ENCODE measurements around the gene SAMD14. TPM values are rescaled to one million over a fixed set of nuclear protein-coding genes. Genes with fewer than 3 reads are reported as not detected.
A peak's percentile ranks its signal among the peaks of the same experiment; 100 is the strongest.

SAMD14 gene
- polyA plus RNA-seq (ENCODE audit: low read depth in 6 of 6): under 1 TPM in 2 of 6 donors, not detected in 4; 0.11 to 0.31 TPM

GRCh38 chr17:50129728-50130558, at the start of gene SAMD14:
SAMD14 (minus strand) TSS chr17:50130160; CDS start chr17:50124959, 5,201 bp downstream.
- peak within 1 kb of the TSS; percentile 29 to 97 (median 80) for H3K27ac Mint-ChIP-seq
- H3K4me3 Mint-ChIP-seq: peak within 1 kb of the TSS; percentile 78 to 94 (median 86)

GRCh38 chr17:50177983-50178834, 48.2 kb upstream of the SAMD14 start:
- peaks cover 18 to 21% (median 19%) of the 10 kb centered on the region in 3 donors for H3K4me1 Mint-ChIP-seq
- H3K4me3 Mint-ChIP-seq: peak overlapping the region; percentile 17 to 89 (median 62)
- H3K27ac Mint-ChIP-seq: peak overlapping the region in 3 of 6 donors; percentile 6 to 89 (median 65)

More at GRCh38 chr17:50129728-50130558, at the start of gene SAMD14:
- H3K9me3 Mint-ChIP-seq: peaks cover 0 to 2% (median 0%) of the 10 kb centered on the region in 7 donors
- peaks cover 5 to 14% (median 11%) of the 10 kb centered on the region in 3 donors for H3K27me3 Mint-ChIP-seq
- DNase-seq (peak; percentile 36), ATAC-seq (ENCODE audit: low read depth in 2 of 2) (peak; percentile 72 to 73)
- no peaks in the 10 kb centered on the region for H3K36me3 Mint-ChIP-seq
- peaks cover 34 to 44% (median 36%) of the 10 kb centered on the region in 3 donors for H3K4me1 Mint-ChIP-seq

GRCh38 chr17:50177476-50177875, 47.5 kb upstream of the SAMD14 start:
- Mint-ChIP-seq H3K36me3 (no peaks in the 10 kb centered on the region), H3K4me3 (no peak overlapping the region), H3K27ac (peak overlapping the region in 1 of 6 donors; percentile 89), H3K9me3 (no peaks in the 10 kb centered on the region), H3K4me1 (peaks cover 11 to 15% (median 12%) of the 10 kb centered on the region in 3 donors), H3K27me3 (no peaks in the 10 kb centered on the region)
- ATAC-seq (ENCODE audit: low read depth in 2 of 2): no peak
- DNase-seq: no peak

More at GRCh38 chr17:50177983-50178834, 48.2 kb upstream of the SAMD14 start:
- Mint-ChIP-seq H3K9me3 (no peaks in the 10 kb centered on the region), H3K27me3 (no peaks in the 10 kb centered on the region), H3K36me3 (no peaks in the 10 kb centered on the region)
- DNase-seq (peak; percentile 65), ATAC-seq (ENCODE audit: low read depth in 2 of 2) (peak; percentile 95 to 98)

GRCh38 chr17:50176559-50177357, 46.8 kb upstream of the SAMD14 start:
- DNase-seq (no peak), ATAC-seq (ENCODE audit: low read depth in 2 of 2) (no peak)
- Mint-ChIP-seq H3K4me3 (no peak overlapping the region), H3K27me3 (no peaks in the 10 kb centered on the region), H3K27ac (peak overlapping the region in 1 of 6 donors; percentile 76), H3K9me3 (no peaks in the 10 kb centered on the region), H3K4me1 (peaks cover 6 to 12% (median 9%) of the 10 kb centered on the region in 3 donors), H3K36me3 (no peaks in the 10 kb centered on the region)

- peak overlapping the region in 1 of 6 donors; percentile 44 for H3K27ac Mint-ChIP-seq
- DNase-seq: no peak
- H3K27me3 Mint-ChIP-seq: no peaks in the 10 kb centered on the region
- no peak overlapping the region for H3K4me3 Mint-ChIP-seq
- no peaks in the 10 kb centered on the region for H3K9me3 Mint-ChIP-seq
- no peak for ATAC-seq (ENCODE audit: low read depth in 2 of 2)
- H3K36me3 Mint-ChIP-seq: no peaks in the 10 kb centered on the region
- H3K4me1 Mint-ChIP-seq: peaks cover 6 to 8% (median 6%) of the 10 kb centered on the region in 3 donors
These were observed 45.3 kb upstream of the SAMD14 start for GRCh38 chr17:50175035-50175807.

- Mint-ChIP-seq H3K9me3 (no peaks in the 10 kb centered on the region), H3K27me3 (peaks cover 0 to 1% (median 0%) of the 10 kb centered on the region in 3 donors), H3K27ac (peak overlapping the region in 1 of 6 donors; percentile 16), H3K4me3 (no peak overlapping the region), H3K4me1 (peaks cover 6 to 11% (median 7%) of the 10 kb centered on the region in 3 donors), H3K36me3 (no peaks in the 10 kb centered on the region)
- ATAC-seq (ENCODE audit: low read depth in 2 of 2) (no peak), DNase-seq (no peak)
These were observed 44.5 kb upstream of the SAMD14 start for GRCh38 chr17:50174444-50174843.

- Mint-ChIP-seq H3K36me3 (no peaks in the 10 kb centered on the region), H3K4me1 (peaks cover 14 to 19% (median 16%) of the 10 kb centered on the region in 3 donors), H3K9me3 (no peaks in the 10 kb centered on the region), H3K4me3 (no peak overlapping the region), H3K27ac (no peak overlapping the region), H3K27me3 (peaks cover 0 to 9% (median 0%) of the 10 kb centered on the region in 3 donors)
- ATAC-seq (ENCODE audit: low read depth in 2 of 2) (no peak), DNase-seq (no peak)
These were observed 43.5 kb upstream of the SAMD14 start for GRCh38 chr17:50173335-50173941.

- Mint-ChIP-seq H3K4me3 (no peak overlapping the region), H3K27me3 (peaks cover 0 to 9% (median 0%) of the 10 kb centered on the region in 3 donors), H3K36me3 (no peaks in the 10 kb centered on the region), H3K4me1 (peaks cover 12 to 14% (median 13%) of the 10 kb centered on the region in 3 donors), H3K27ac (no peak overlapping the region), H3K9me3 (no peaks in the 10 kb centered on the region)
- no peak for ATAC-seq (ENCODE audit: low read depth in 2 of 2)
- DNase-seq: no peak
These were observed 43.0 kb upstream of the SAMD14 start for GRCh38 chr17:50172936-50173334.

GRCh38 chr17:50172130-50172529, 42.2 kb upstream of the SAMD14 start:
- DNase-seq (no peak), ATAC-seq (ENCODE audit: low read depth in 2 of 2) (no peak)
- peaks cover 11 to 14% (median 13%) of the 10 kb centered on the region in 3 donors for H3K4me1 Mint-ChIP-seq
- H3K27ac Mint-ChIP-seq: no peak overlapping the region
- H3K27me3 Mint-ChIP-seq: peaks cover 0 to 9% (median 0%) of the 10 kb centered on the region in 3 donors
- no peaks in the 10 kb centered on the region for H3K9me3 Mint-ChIP-seq
- H3K4me3 Mint-ChIP-seq: no peak overlapping the region
- H3K36me3 Mint-ChIP-seq: no peaks in the 10 kb centered on the region

- Mint-ChIP-seq H3K9me3 (no peaks in the 10 kb centered on the region), H3K27ac (peak overlapping the region in 1 of 6 donors; percentile 44), H3K4me3 (no peak overlapping the region), H3K4me1 (peaks cover 12 to 18% (median 13%) of the 10 kb centered on the region in 3 donors), H3K27me3 (peaks cover 0 to 9% (median 0%) of the 10 kb centered on the region in 3 donors), H3K36me3 (no peaks in the 10 kb centered on the region)
- DNase-seq (no peak), ATAC-seq (ENCODE audit: low read depth in 2 of 2) (no peak)
These were observed 41.6 kb upstream of the SAMD14 start for GRCh38 chr17:50171371-50172071.

GRCh38 chr17:50170662-50171370, 40.9 kb upstream of the SAMD14 start:
- DNase-seq (no peak), ATAC-seq (ENCODE audit: low read depth in 2 of 2) (no peak)
- peak overlapping the region in 1 of 6 donors; percentile 30 for H3K27ac Mint-ChIP-seq

More at GRCh38 chr17:50170662-50171370, 40.9 kb upstream of the SAMD14 start:
- no peak overlapping the region for H3K4me3 Mint-ChIP-seq
- H3K36me3 Mint-ChIP-seq: no peaks in the 10 kb centered on the region
- H3K4me1 Mint-ChIP-seq: peaks cover 12 to 18% (median 15%) of the 10 kb centered on the region in 3 donors
- H3K9me3 Mint-ChIP-seq: no peaks in the 10 kb centered on the region
- H3K27me3 Mint-ChIP-seq: peaks cover 0 to 9% (median 0%) of the 10 kb centered on the region in 3 donors

Data from naive B cell (primary cell).